H1 (cell line): ENCODE data around the gene TTPAL. TPM values are rescaled to one million over a fixed set of nuclear protein-coding genes. Genes with fewer than 3 reads are reported as not detected.
A peak's percentile ranks its signal among the peaks of the same experiment; 100 is the strongest.

Experiments used
- CTCF ChIA-PET: fragments of 300-600 bp; sonication (Branson Sonifier 250); formaldehyde crosslinking; loops from one replicate; lab custom pipeline; 2021; ENCODE audit not compliant: partially characterized antibody; lab: Charles Lee
- POLR2A ChIA-PET: fragments of 300-600 bp; sonication (Branson Sonifier 250); formaldehyde crosslinking; loops from one replicate; lab custom pipeline; 2021; ENCODE audit warnings: inconsistent platforms; ENCODE audit not compliant: partially characterized antibody; lab: Charles Lee
- DNase-seq, 2 experiments: peaks; one replicate each; pipeline versions ENCODE4 v3.0.0 to v3.0.0-alpha.2; 2010 to 2022; ENCODE audit warnings: low spot score in 2 of 2, low read depth in 1 of 2, mixed read lengths in 1 of 2
- FAIRE-seq: peaks from 2 replicates; lab custom pipeline; 2011; peaks lifted over from hg19 to GRCh38; lab: Jason Lieb, UNC
- H2AFZ ChIP-seq: 2 replicates; pipeline ENCODE4 v1.8.1; 2012; ENCODE audit warnings: low read length, inconsistent platforms
- H2AK5ac ChIP-seq: 2 replicates; pipeline ENCODE4 v1.6.1; 2013; ENCODE audit warnings: low read depth, low read length
- H2BK120ac ChIP-seq: replicated peaks from 2 replicates; pipeline ENCODE3; 2013; ENCODE audit warnings: low read depth, low read length, inconsistent platforms
- H2BK12ac ChIP-seq: 2 replicates; pipeline ENCODE4 v1.6.1; 2013; ENCODE audit warnings: low read depth, low read length
- H2BK15ac ChIP-seq: 2 replicates; pipeline ENCODE4 v1.6.1; 2013; ENCODE audit warnings: low read length
- H2BK20ac ChIP-seq: 2 replicates; pipeline ENCODE4 v1.6.1; 2013; ENCODE audit warnings: low read length
- H2BK5ac ChIP-seq: 2 replicates; pipeline ENCODE4 v1.6.1; 2013; ENCODE audit warnings: low read depth, low read length
- H3K14ac ChIP-seq: 2 replicates; pipeline ENCODE4 v1.6.1; 2013; ENCODE audit warnings: inconsistent platforms; ENCODE audit not compliant: insufficient read length
- H3K18ac ChIP-seq: 2 replicates; pipeline ENCODE4 v1.6.1; 2013; ENCODE audit warnings: low read length; ENCODE audit errors: extremely low read depth
- H3K23ac ChIP-seq: 2 replicates; pipeline ENCODE4 v1.6.1; 2013; ENCODE audit warnings: inconsistent platforms; ENCODE audit not compliant: insufficient read length
- H3K23me2 ChIP-seq: 2 replicates; pipeline ENCODE4 v1.6.1; 2013; ENCODE audit warnings: low read depth, low read length
- H3K27ac ChIP-seq: 2 replicates; pipeline ENCODE4 v1.6.1; 2011; ENCODE audit warnings: low read depth, low read length, inconsistent platforms
- H3K27me3 ChIP-seq, 4 experiments: replicated peaks in 1 of 4; 1 replicate in 1 of 4; 2 replicates in 3 of 4; pipeline versions ENCODE4 v1.6.1 to v1.8.1; 2011 to 2013; ENCODE audit warnings: low read length in 3 of 4, mild to moderate bottlenecking in 3 of 4, inconsistent platforms in 2 of 4, mixed read lengths in 2 of 4, moderate library complexity in 1 of 4; ENCODE audit not compliant: control insufficient read depth in 3 of 4, insufficient read depth in 3 of 4; ENCODE audit errors: extremely low read depth in 1 of 4
- H3K36me3 ChIP-seq, 4 experiments: 2 replicates each; pipeline versions ENCODE4 v1.6.1 to v1.8.1; 2011 to 2013; ENCODE audit warnings: mild to moderate bottlenecking in 4 of 4, low read length in 3 of 4, moderate library complexity in 2 of 4, control low read depth in 1 of 4, inconsistent platforms in 1 of 4; ENCODE audit not compliant: insufficient read depth in 4 of 4, control insufficient read depth in 2 of 4
- H3K4ac ChIP-seq: replicated peaks from 2 replicates; pipeline ENCODE3; 2013; ENCODE audit warnings: low read length, low read depth, mixed read lengths, inconsistent platforms; ENCODE audit not compliant: insufficient read length
- H3K4me1 ChIP-seq, 4 experiments: replicated peaks in 1 of 4; 1 replicate in 1 of 4; 2 replicates in 3 of 4; pipeline versions ENCODE4 v1.6.1 to v1.8.1; 2011 to 2013; ENCODE audit warnings: low read length in 3 of 4, inconsistent platforms in 2 of 4, mixed read lengths in 1 of 4; ENCODE audit not compliant: insufficient read depth in 4 of 4, control insufficient read depth in 3 of 4
- H3K4me2 ChIP-seq, 2 experiments: 2 replicates each; pipeline versions ENCODE4 v1.6.1 to v1.8.1; 2011 to 2013; ENCODE audit warnings: low read depth in 2 of 2, low read length in 2 of 2, control low read depth in 1 of 2, inconsistent platforms in 1 of 2, mild to moderate bottlenecking in 1 of 2; ENCODE audit not compliant: insufficient read depth in 1 of 2
- H3K4me3 ChIP-seq, 4 experiments: fragments of 200-600, 300-600 bp in 1 of 4; sonication (generic), shearing (Covaris generic), sonication (Bioruptor Twin) in 1 of 4; 2 replicates each; pipeline versions ENCODE4 v1.5.1 to v1.8.1; 2011 to 2016; ENCODE audit warnings: low read length in 4 of 4, low read depth in 3 of 4, control low read depth in 2 of 4, inconsistent platforms in 2 of 4, mild to moderate bottlenecking in 2 of 4, mixed read lengths in 1 of 4, moderate library complexity in 1 of 4; ENCODE audit not compliant: insufficient read depth in 2 of 4; ENCODE audit errors: extremely low read depth in 1 of 4
- H3K56ac ChIP-seq: replicated peaks from 2 replicates; pipeline ENCODE3; 2013; ENCODE audit warnings: low read depth, mild to moderate bottlenecking, mixed read lengths, low read length, inconsistent platforms; ENCODE audit not compliant: insufficient read length
- H3K79me1 ChIP-seq: 2 replicates; pipeline ENCODE4 v1.6.1; 2013; ENCODE audit warnings: low read depth, low read length, control low read depth
- H3K79me2 ChIP-seq, 2 experiments: 2 replicates each; pipeline versions ENCODE4 v1.6.1 to v1.8.1; 2012 to 2013; ENCODE audit warnings: low read length in 2 of 2, mild to moderate bottlenecking in 2 of 2, inconsistent platforms in 1 of 2; ENCODE audit not compliant: insufficient read depth in 2 of 2, control insufficient read depth in 1 of 2
- H3K9ac ChIP-seq, 4 experiments: replicated peaks in 1 of 4; 1 replicate in 1 of 4; 2 replicates in 3 of 4; pipeline versions ENCODE4 v1.6.1 to v1.8.1; 2011 to 2013; ENCODE audit warnings: low read depth in 3 of 4, low read length in 3 of 4, control low read depth in 2 of 4, mild to moderate bottlenecking in 2 of 4, moderate library complexity in 2 of 4, inconsistent platforms in 1 of 4; ENCODE audit errors: extremely low read depth in 1 of 4
- H3K9me3 ChIP-seq, 2 experiments: 2 replicates each; pipeline versions ENCODE4 v1.6.1 to v1.8.1; 2012 to 2013; ENCODE audit warnings: mild to moderate bottlenecking in 2 of 2, moderate library complexity in 2 of 2, control low read depth in 1 of 2, inconsistent platforms in 1 of 2, low read depth in 1 of 2, low read length in 1 of 2, mixed read lengths in 1 of 2; ENCODE audit not compliant: insufficient read depth in 2 of 2
- H4K20me1 ChIP-seq, 2 experiments: replicated peaks in 1 of 2; 2 replicates each; pipeline versions ENCODE3 to v1.8.1; 2011 to 2013; ENCODE audit warnings: inconsistent platforms in 2 of 2, low read length in 2 of 2, mild to moderate bottlenecking in 1 of 2; ENCODE audit not compliant: insufficient read depth in 2 of 2, control insufficient read depth in 1 of 2
- H4K5ac ChIP-seq: 2 replicates; pipeline ENCODE4 v1.6.1; 2013; ENCODE audit warnings: low read length, low read depth, mixed read lengths, inconsistent platforms; ENCODE audit not compliant: insufficient read length
- H4K8ac ChIP-seq: 2 replicates; pipeline ENCODE4 v1.8.0; 2013; ENCODE audit warnings: mild to moderate bottlenecking, moderate library complexity, low read length, inconsistent platforms; ENCODE audit not compliant: insufficient read depth; ENCODE audit errors: extremely low read depth
- H4K91ac ChIP-seq: replicated peaks from 2 replicates; pipeline ENCODE3; 2013; ENCODE audit warnings: low read length, mixed read lengths, inconsistent platforms; ENCODE audit not compliant: insufficient read length
- EGR1 ChIP-seq: IDR thresholded peaks from 2 replicates; pipeline ENCODE4 v1.6.1; 2011; ENCODE audit warnings: low read depth, low read length, borderline replicate concordance
- JUND ChIP-seq: IDR thresholded peaks from 2 replicates; pipeline ENCODE4 v1.6.1; 2011; ENCODE audit warnings: mild to moderate bottlenecking, improper control_type of control experiment, low read length
- TCF12 ChIP-seq: IDR thresholded peaks from 2 replicates; pipeline ENCODE4 v1.6.1; 2011; ENCODE audit warnings: low read depth, mild to moderate bottlenecking, low read length
- YY1 ChIP-seq: IDR thresholded peaks from 2 replicates; pipeline ENCODE4 v1.6.1; 2011; ENCODE audit warnings: low read depth, mild to moderate bottlenecking, low read length
- WGBS, 2 experiments: shearing (Covaris generic) in 1 of 2; methylation state at CpG; one replicate each; pipeline versions ENCODE4 v1.1.6 to v1.1.7; 2013 to 2015; ENCODE audit warnings: low lambda C conversion rate in 2 of 2, mixed read lengths in 2 of 2, inconsistent platforms in 1 of 2, low coverage in 1 of 2, missing lambda C conversion rate in 1 of 2; ENCODE audit not compliant: insufficient replicate concordance in 2 of 2, insufficient coverage in 1 of 2, insufficient read length in 1 of 2; ENCODE audit errors: extremely low coverage in 1 of 2, missing lambda C conversion rate in 1 of 2; 5-methylcytosine and 5-hydroxymethylcytosine counted together
- polyA plus RNA-seq, 7 experiments: library from polyadenylated mRNA; depleted of rRNA in 3 of 7; stranded (reverse) in 5 of 7; unstranded in 2 of 7; fragments of >200 nt in 5 of 7; fragments of 200-250 nt in 2 of 7; gene quantifications; 1 replicate in 5 of 7; 2 replicates in 1 of 7; 4 replicates in 1 of 7; pipeline versions ENCODE4 v1.2.1 to v1.2.3, GENCODE V29; 2011 to 2013; ENCODE audit warnings: missing spikeins in 2 of 7, mixed read lengths in 2 of 7
- total RNA-seq: library from RNA; stranded (reverse); fragmentation: NEBNext Ultra II Directional; extraction: Animal tissue kit (Norgen Biotek cat#: 25700); gene quantifications from 2 replicates; pipeline ENCODE4 v1.2.1, GENCODE V29; 2021

TTPAL gene
- total and polyA plus RNA-seq, 2 of the 8 experiments (the other 6 are each of a cell fraction or from before 2014, with no cell fraction given) = 2.8 to 14.0 TPM

GRCh38 chr20:44540834-44541233 lies 65.2 kb downstream of the TTPAL start:
- no peak overlapping the region for H2BK5ac ChIP-seq
- H3K27me3 ChIP-seq = no peaks in the 10 kb centered on the region
- DNase-seq (no peak), FAIRE-seq (no peak)
- no peak overlapping the region for H3K27ac ChIP-seq
- ChIA-PET CTCF (interaction anchor here (1.1 kb wide), 1 partner anchor 70 kb away, joined by 3 read pairs; no protein-coding TSS in a partner anchor), POLR2A (no interaction called here)
- H3K4me1 ChIP-seq = no peaks in the 10 kb centered on the region
- H2BK120ac ChIP-seq = no peak overlapping the region
- H3K9me3 ChIP-seq = no peaks in the 10 kb centered on the region
- no peak overlapping the region for H3K4ac ChIP-seq
- H4K20me1 ChIP-seq = peaks cover 0 to 1% of the 10 kb centered on the region in 2 experiments
- no peak overlapping the region for H3K4me3 ChIP-seq
- no peaks in the 10 kb centered on the region for H3K23me2 ChIP-seq
- H3K18ac ChIP-seq = no peak overlapping the region
- H3K36me3 ChIP-seq = no peaks in the 10 kb centered on the region
- H3K56ac ChIP-seq = no peak overlapping the region
- H3K4me2 ChIP-seq = no peak overlapping the region
- TF ChIP-seq YY1 (no peak), JUND (no peak), EGR1 (0 out of 2 replicates have a peak, but pooled peaks have one; percentile 46), TCF12 (no peak)
- H2BK20ac ChIP-seq = no peak overlapping the region
- no peak overlapping the region for H2BK12ac ChIP-seq
- H4K91ac ChIP-seq = no peak overlapping the region
- no peak overlapping the region for H2AFZ ChIP-seq
- no peak overlapping the region for H3K14ac ChIP-seq
- no peak overlapping the region for H4K8ac ChIP-seq
- H3K79me2 ChIP-seq = 0 out of 4 replicates have a peak, but pooled peaks cover 0 to 3% of the 10 kb centered on the region in 2 experiments
- H3K9ac ChIP-seq = no peak overlapping the region
- no peak overlapping the region for H4K5ac ChIP-seq
- H2BK15ac ChIP-seq = no peak overlapping the region
- no peak overlapping the region for H2AK5ac ChIP-seq
- no peak overlapping the region for H3K23ac ChIP-seq
- H3K79me1 ChIP-seq = no peaks in the 10 kb centered on the region
- WGBS, 2 experiments = 87% methylated on average over 6 of the region's 6 CpGs; no CpG with 5 or more reads in 1 of the 2 experiments
